H1 (cell line): Measurements from ENCODE around the gene TMIGD3. TPM values are rescaled to one million over a fixed set of nuclear protein-coding genes. Genes with fewer than 3 reads are reported as not detected.

Experiments
- CTCF ChIA-PET: fragments of 300-600 bp; sonication (Branson Sonifier 250); formaldehyde crosslinking; loops from one replicate; lab custom pipeline; 2021; ENCODE audit not compliant: partially characterized antibody; lab: Charles Lee
- POLR2A ChIA-PET: fragments of 300-600 bp; sonication (Branson Sonifier 250); formaldehyde crosslinking; loops from one replicate; lab custom pipeline; 2021; ENCODE audit warnings: inconsistent platforms; ENCODE audit not compliant: partially characterized antibody; lab: Charles Lee
- DNase-seq, 2 experiments: peaks; one replicate each; pipeline versions ENCODE4 v3.0.0 to v3.0.0-alpha.2; 2010 to 2022; ENCODE audit warnings: low spot score in 2 of 2, low read depth in 1 of 2, mixed read lengths in 1 of 2
- FAIRE-seq: peaks from 2 replicates; lab custom pipeline; 2011; peaks lifted over from hg19 to GRCh38; lab: Jason Lieb, UNC
- H2AFZ ChIP-seq: 2 replicates; pipeline ENCODE4 v1.8.1; 2012; ENCODE audit warnings: low read length, inconsistent platforms
- H2AK5ac ChIP-seq: 2 replicates; pipeline ENCODE4 v1.6.1; 2013; ENCODE audit warnings: low read depth, low read length
- H2BK120ac ChIP-seq: replicated peaks from 2 replicates; pipeline ENCODE3; 2013; ENCODE audit warnings: low read depth, low read length, inconsistent platforms
- H2BK12ac ChIP-seq: 2 replicates; pipeline ENCODE4 v1.6.1; 2013; ENCODE audit warnings: low read depth, low read length
- H2BK15ac ChIP-seq: 2 replicates; pipeline ENCODE4 v1.6.1; 2013; ENCODE audit warnings: low read length
- H2BK20ac ChIP-seq: 2 replicates; pipeline ENCODE4 v1.6.1; 2013; ENCODE audit warnings: low read length
- H2BK5ac ChIP-seq: 2 replicates; pipeline ENCODE4 v1.6.1; 2013; ENCODE audit warnings: low read depth, low read length
- H3K14ac ChIP-seq: 2 replicates; pipeline ENCODE4 v1.6.1; 2013; ENCODE audit warnings: inconsistent platforms; ENCODE audit not compliant: insufficient read length
- H3K18ac ChIP-seq: 2 replicates; pipeline ENCODE4 v1.6.1; 2013; ENCODE audit warnings: low read length; ENCODE audit errors: extremely low read depth
- H3K23ac ChIP-seq: 2 replicates; pipeline ENCODE4 v1.6.1; 2013; ENCODE audit warnings: inconsistent platforms; ENCODE audit not compliant: insufficient read length
- H3K23me2 ChIP-seq: 2 replicates; pipeline ENCODE4 v1.6.1; 2013; ENCODE audit warnings: low read depth, low read length
- H3K27ac ChIP-seq: 2 replicates; pipeline ENCODE4 v1.6.1; 2011; ENCODE audit warnings: low read depth, low read length, inconsistent platforms
- H3K27me3 ChIP-seq, 4 experiments: replicated peaks in 1 of 4; 1 replicate in 1 of 4; 2 replicates in 3 of 4; pipeline versions ENCODE4 v1.6.1 to v1.8.1; 2011 to 2013; ENCODE audit warnings: low read length in 3 of 4, mild to moderate bottlenecking in 3 of 4, inconsistent platforms in 2 of 4, mixed read lengths in 2 of 4, moderate library complexity in 1 of 4; ENCODE audit not compliant: control insufficient read depth in 3 of 4, insufficient read depth in 3 of 4; ENCODE audit errors: extremely low read depth in 1 of 4
- H3K36me3 ChIP-seq, 4 experiments: 2 replicates each; pipeline versions ENCODE4 v1.6.1 to v1.8.1; 2011 to 2013; ENCODE audit warnings: mild to moderate bottlenecking in 4 of 4, low read length in 3 of 4, moderate library complexity in 2 of 4, control low read depth in 1 of 4, inconsistent platforms in 1 of 4; ENCODE audit not compliant: insufficient read depth in 4 of 4, control insufficient read depth in 2 of 4
- H3K4ac ChIP-seq: replicated peaks from 2 replicates; pipeline ENCODE3; 2013; ENCODE audit warnings: low read length, low read depth, mixed read lengths, inconsistent platforms; ENCODE audit not compliant: insufficient read length
- H3K4me1 ChIP-seq, 4 experiments: replicated peaks in 1 of 4; 1 replicate in 1 of 4; 2 replicates in 3 of 4; pipeline versions ENCODE4 v1.6.1 to v1.8.1; 2011 to 2013; ENCODE audit warnings: low read length in 3 of 4, inconsistent platforms in 2 of 4, mixed read lengths in 1 of 4; ENCODE audit not compliant: insufficient read depth in 4 of 4, control insufficient read depth in 3 of 4
- H3K4me2 ChIP-seq, 2 experiments: 2 replicates each; pipeline versions ENCODE4 v1.6.1 to v1.8.1; 2011 to 2013; ENCODE audit warnings: low read depth in 2 of 2, low read length in 2 of 2, control low read depth in 1 of 2, inconsistent platforms in 1 of 2, mild to moderate bottlenecking in 1 of 2; ENCODE audit not compliant: insufficient read depth in 1 of 2
- H3K4me3 ChIP-seq, 4 experiments: fragments of 200-600, 300-600 bp in 1 of 4; sonication (generic), shearing (Covaris generic), sonication (Bioruptor Twin) in 1 of 4; 2 replicates each; pipeline versions ENCODE4 v1.5.1 to v1.8.1; 2011 to 2016; ENCODE audit warnings: low read length in 4 of 4, low read depth in 3 of 4, control low read depth in 2 of 4, inconsistent platforms in 2 of 4, mild to moderate bottlenecking in 2 of 4, mixed read lengths in 1 of 4, moderate library complexity in 1 of 4; ENCODE audit not compliant: insufficient read depth in 2 of 4; ENCODE audit errors: extremely low read depth in 1 of 4
- H3K56ac ChIP-seq: replicated peaks from 2 replicates; pipeline ENCODE3; 2013; ENCODE audit warnings: low read depth, mild to moderate bottlenecking, mixed read lengths, low read length, inconsistent platforms; ENCODE audit not compliant: insufficient read length
- H3K79me1 ChIP-seq: 2 replicates; pipeline ENCODE4 v1.6.1; 2013; ENCODE audit warnings: low read depth, low read length, control low read depth
- H3K79me2 ChIP-seq, 2 experiments: 2 replicates each; pipeline versions ENCODE4 v1.6.1 to v1.8.1; 2012 to 2013; ENCODE audit warnings: low read length in 2 of 2, mild to moderate bottlenecking in 2 of 2, inconsistent platforms in 1 of 2; ENCODE audit not compliant: insufficient read depth in 2 of 2, control insufficient read depth in 1 of 2
- H3K9ac ChIP-seq, 4 experiments: replicated peaks in 1 of 4; 1 replicate in 1 of 4; 2 replicates in 3 of 4; pipeline versions ENCODE4 v1.6.1 to v1.8.1; 2011 to 2013; ENCODE audit warnings: low read depth in 3 of 4, low read length in 3 of 4, control low read depth in 2 of 4, mild to moderate bottlenecking in 2 of 4, moderate library complexity in 2 of 4, inconsistent platforms in 1 of 4; ENCODE audit errors: extremely low read depth in 1 of 4
- H3K9me3 ChIP-seq, 2 experiments: 2 replicates each; pipeline versions ENCODE4 v1.6.1 to v1.8.1; 2012 to 2013; ENCODE audit warnings: mild to moderate bottlenecking in 2 of 2, moderate library complexity in 2 of 2, control low read depth in 1 of 2, inconsistent platforms in 1 of 2, low read depth in 1 of 2, low read length in 1 of 2, mixed read lengths in 1 of 2; ENCODE audit not compliant: insufficient read depth in 2 of 2
- H4K20me1 ChIP-seq, 2 experiments: replicated peaks in 1 of 2; 2 replicates each; pipeline versions ENCODE3 to v1.8.1; 2011 to 2013; ENCODE audit warnings: inconsistent platforms in 2 of 2, low read length in 2 of 2, mild to moderate bottlenecking in 1 of 2; ENCODE audit not compliant: insufficient read depth in 2 of 2, control insufficient read depth in 1 of 2
- H4K5ac ChIP-seq: 2 replicates; pipeline ENCODE4 v1.6.1; 2013; ENCODE audit warnings: low read length, low read depth, mixed read lengths, inconsistent platforms; ENCODE audit not compliant: insufficient read length
- H4K8ac ChIP-seq: 2 replicates; pipeline ENCODE4 v1.8.0; 2013; ENCODE audit warnings: mild to moderate bottlenecking, moderate library complexity, low read length, inconsistent platforms; ENCODE audit not compliant: insufficient read depth; ENCODE audit errors: extremely low read depth
- H4K91ac ChIP-seq: replicated peaks from 2 replicates; pipeline ENCODE3; 2013; ENCODE audit warnings: low read length, mixed read lengths, inconsistent platforms; ENCODE audit not compliant: insufficient read length
- CHD2 ChIP-seq: IDR thresholded peaks from 2 replicates; pipeline ENCODE4 v1.6.1; 2012; ENCODE audit warnings: low read length, improper control_type of control experiment
- E2F6 ChIP-seq: IDR thresholded peaks from 2 replicates; pipeline ENCODE4 v1.6.1; 2012; ENCODE audit warnings: inconsistent platforms
- EP300 ChIP-seq, 2 experiments: IDR thresholded peaks; 1 replicate in 1 of 2; 2 replicates in 1 of 2; pipeline ENCODE4 v1.6.1; 2011 to 2012; ENCODE audit warnings: low read depth in 2 of 2, low read length in 2 of 2, mild to moderate bottlenecking in 2 of 2, borderline replicate concordance in 1 of 2, inconsistent platforms in 1 of 2, moderate library complexity in 1 of 2
- EZH2 ChIP-seq: fragments of 200-600 bp; sonication (generic); IDR thresholded peaks from 2 replicates; pipeline ENCODE4 v1.7.1; 2012; ENCODE audit warnings: low read depth, mild to moderate bottlenecking, moderate library complexity, low read length, inconsistent platforms; ENCODE audit not compliant: severe bottlenecking
- HDAC2 ChIP-seq, 2 experiments: fragments of 300-600 bp in 1 of 2; sonication (generic) in 1 of 2; IDR thresholded peaks; 2 replicates each; pipeline ENCODE4 v1.6.1; 2011 to 2012; ENCODE audit warnings: low read depth in 2 of 2, low read length in 2 of 2, mild to moderate bottlenecking in 2 of 2, moderate library complexity in 2 of 2, borderline replicate concordance in 1 of 2, inconsistent platforms in 1 of 2
- JUN ChIP-seq: IDR thresholded peaks from 2 replicates; pipeline ENCODE4 v1.6.1; 2011; ENCODE audit warnings: low read depth, mild to moderate bottlenecking, improper control_type of control experiment, low read length
- JUND ChIP-seq: IDR thresholded peaks from 2 replicates; pipeline ENCODE4 v1.6.1; 2011; ENCODE audit warnings: mild to moderate bottlenecking, improper control_type of control experiment, low read length
- KDM5A ChIP-seq: fragments of 200-600 bp; IDR thresholded peaks from 2 replicates; pipeline ENCODE4 v1.7.1; 2012; ENCODE audit warnings: mild to moderate bottlenecking, low read length, inconsistent platforms, mixed read lengths
- POLR2A ChIP-seq, 2 experiments: IDR thresholded peaks; 1 replicate in 1 of 2; 2 replicates in 1 of 2; pipeline ENCODE4 v1.6.1; 2011; ENCODE audit warnings: low read depth in 2 of 2, low read length in 2 of 2, mild to moderate bottlenecking in 2 of 2; ENCODE audit errors: control extremely low read depth in 1 of 2
- POU5F1 ChIP-seq: IDR thresholded peaks from 2 replicates; pipeline ENCODE4 v1.6.1; 2011; ENCODE audit warnings: low read depth, mild to moderate bottlenecking, low read length, moderate library complexity
- RBBP5 ChIP-seq: IDR thresholded peaks from 2 replicates; pipeline ENCODE4 v1.7.1; 2012; ENCODE audit warnings: low read depth, mild to moderate bottlenecking, inconsistent platforms, low read length, moderate library complexity, borderline replicate concordance
- SP2 ChIP-seq: IDR thresholded peaks from 2 replicates; pipeline ENCODE4 v1.6.1; 2012; ENCODE audit warnings: mild to moderate bottlenecking, low read length, inconsistent platforms
- TAF1 ChIP-seq: IDR thresholded peaks from 2 replicates; pipeline ENCODE4 v1.6.1; 2011; ENCODE audit warnings: mild to moderate bottlenecking, low read depth, low read length
- TCF12 ChIP-seq: IDR thresholded peaks from 2 replicates; pipeline ENCODE4 v1.6.1; 2011; ENCODE audit warnings: low read depth, mild to moderate bottlenecking, low read length
- TEAD4 ChIP-seq: IDR thresholded peaks from 2 replicates; pipeline ENCODE4 v1.6.1; 2012; ENCODE audit warnings: low read depth, low read length, inconsistent platforms, mixed read lengths
- WGBS, 2 experiments: shearing (Covaris generic) in 1 of 2; methylation state at CpG; one replicate each; pipeline versions ENCODE4 v1.1.6 to v1.1.7; 2013 to 2015; ENCODE audit warnings: low lambda C conversion rate in 2 of 2, mixed read lengths in 2 of 2, inconsistent platforms in 1 of 2, low coverage in 1 of 2, missing lambda C conversion rate in 1 of 2; ENCODE audit not compliant: insufficient replicate concordance in 2 of 2, insufficient coverage in 1 of 2, insufficient read length in 1 of 2; ENCODE audit errors: extremely low coverage in 1 of 2, missing lambda C conversion rate in 1 of 2; 5-methylcytosine and 5-hydroxymethylcytosine counted together
- polyA plus RNA-seq, 7 experiments: library from polyadenylated mRNA; depleted of rRNA in 3 of 7; stranded (reverse) in 5 of 7; unstranded in 2 of 7; fragments of >200 nt in 5 of 7; fragments of 200-250 nt in 2 of 7; gene quantifications; 1 replicate in 5 of 7; 2 replicates in 1 of 7; 4 replicates in 1 of 7; pipeline versions ENCODE4 v1.2.1 to v1.2.3, GENCODE V29; 2011 to 2013; ENCODE audit warnings: missing spikeins in 2 of 7, mixed read lengths in 2 of 7
- total RNA-seq: library from RNA; stranded (reverse); fragmentation: NEBNext Ultra II Directional; extraction: Animal tissue kit (Norgen Biotek cat#: 25700); gene quantifications from 2 replicates; pipeline ENCODE4 v1.2.1, GENCODE V29; 2021

The TMIGD3 gene
- total and polyA plus RNA-seq, 2 of the 8 experiments (the other 6 are each of a cell fraction or from before 2014, with no cell fraction given), result not detected

GRCh38 chr1:111483166-111483565 is 20.3 kb downstream of the TMIGD3 start:
- no peak overlapping the region for H2BK20ac ChIP-seq
- H3K18ac ChIP-seq, result no peak overlapping the region
- no peak overlapping the region for H2AFZ ChIP-seq
- no peaks in the 10 kb centered on the region for H3K27me3 ChIP-seq
- H4K8ac ChIP-seq, result no peak overlapping the region
- H3K36me3 ChIP-seq, result no peaks in the 10 kb centered on the region
- H3K23me2 ChIP-seq, result no peaks in the 10 kb centered on the region
- H2BK5ac ChIP-seq, result no peak overlapping the region
- H3K79me1 ChIP-seq, result no peaks in the 10 kb centered on the region
- H3K56ac ChIP-seq, result no peak overlapping the region
- ChIA-PET POLR2A (no interaction called here), CTCF (interaction anchor here (1.0 to 3.7 kb wide), 4 partner anchors 12 to 272 kb away, joined by 3 to 30 read pairs (median 20); partner anchors contain the start of gene DDX20)
- H3K4ac ChIP-seq, result no peak overlapping the region
- H3K4me3 ChIP-seq, result no peak overlapping the region
- H2AK5ac ChIP-seq, result no peak overlapping the region
- no peak overlapping the region for H4K5ac ChIP-seq
- no peak overlapping the region for H2BK120ac ChIP-seq
- no peaks in the 10 kb centered on the region for H3K4me1 ChIP-seq
- no peaks in the 10 kb centered on the region for H4K20me1 ChIP-seq
- no peak overlapping the region for H3K9ac ChIP-seq
- H3K79me2 ChIP-seq, result no peaks in the 10 kb centered on the region
- no peaks in the 10 kb centered on the region for H3K9me3 ChIP-seq
- WGBS, 2 experiments, result 71% methylated on average over 3 of the region's 3 CpGs; no CpG with 5 or more reads in 1 of the 2 experiments
- H3K14ac ChIP-seq, result no peak overlapping the region
- H2BK15ac ChIP-seq, result no peak overlapping the region
- no peak overlapping the region for H3K4me2 ChIP-seq
- H2BK12ac ChIP-seq, result no peak overlapping the region
- H3K23ac ChIP-seq, result no peak overlapping the region
- no peak overlapping the region for H3K27ac ChIP-seq
- DNase-seq (no peak), FAIRE-seq (no peak)
- no peak overlapping the region for H4K91ac ChIP-seq
- TF ChIP-seq CHD2 (no peak), RBBP5 (no peak), EZH2 (no peak), JUN (no peak), TEAD4 (no peak), EP300 (IDR thresholded peaks at IDR 0.05; ENCODE audit: borderline replicate concordance in 1 of 2, low read depth in 2 of 2, low read length in 2 of 2) (no peak), JUND (no peak), SP2 (no peak), KDM5A (no peak), POU5F1 (no peak), TAF1 (no peak), E2F6 (no peak), HDAC2 (IDR thresholded peaks at IDR 0.05; ENCODE audit: borderline replicate concordance in 1 of 2, low read depth in 2 of 2, low read length in 2 of 2) (no peak), TCF12 (no peak), POLR2A (IDR thresholded peaks at IDR 0.05; ENCODE audit: control extremely low read depth in 1 of 2, low read depth in 2 of 2, low read length in 2 of 2) (no peak)
